WERI-Rb-1 (cell line): Measurements from ENCODE around the gene TNFRSF4.

Experiments
- DNase-seq: peaks from one replicate; pipeline ENCODE4 v3.0.0-alpha.2; 2020
- H3K27ac ChIP-seq: fragments of 250-450 bp; sonication (Bioruptor Pico); 2 replicates; pipeline ENCODE4 v1.5.1; 2020; ENCODE audit warnings: mild to moderate bottlenecking, moderate library complexity
- H3K27me3 ChIP-seq: fragments of 250-450 bp; sonication (Bioruptor Pico); 2 replicates; pipeline ENCODE4 v1.5.1; 2021; ENCODE audit warnings: mild to moderate bottlenecking, low read depth, moderate library complexity; ENCODE audit not compliant: insufficient read depth, severe bottlenecking
- H3K36me3 ChIP-seq: fragments of 250-450 bp; sonication (Bioruptor Pico); 2 replicates; pipeline ENCODE4 v1.5.1; 2020; ENCODE audit warnings: mild to moderate bottlenecking, moderate library complexity
- H3K4me3 ChIP-seq: 2 replicates; pipeline ENCODE4 v1.5.1; 2011; ENCODE audit warnings: low read depth, mild to moderate bottlenecking, control low read depth, low read length
- H3K9me3 ChIP-seq: fragments of 250-450 bp; sonication (Bioruptor Pico); 2 replicates; pipeline ENCODE4 v1.5.1; 2021; ENCODE audit warnings: mild to moderate bottlenecking, moderate library complexity; ENCODE audit not compliant: severe bottlenecking
- TF ChIP-seq, protein P1 (sequence below): IDR thresholded peaks from 2 replicates; pipeline ENCODE4 v1.5.1; 2011; ENCODE audit warnings: low read depth, mild to moderate bottlenecking, control low read depth, inconsistent platforms, low read length

TNFRSF4 gene

DNA sequence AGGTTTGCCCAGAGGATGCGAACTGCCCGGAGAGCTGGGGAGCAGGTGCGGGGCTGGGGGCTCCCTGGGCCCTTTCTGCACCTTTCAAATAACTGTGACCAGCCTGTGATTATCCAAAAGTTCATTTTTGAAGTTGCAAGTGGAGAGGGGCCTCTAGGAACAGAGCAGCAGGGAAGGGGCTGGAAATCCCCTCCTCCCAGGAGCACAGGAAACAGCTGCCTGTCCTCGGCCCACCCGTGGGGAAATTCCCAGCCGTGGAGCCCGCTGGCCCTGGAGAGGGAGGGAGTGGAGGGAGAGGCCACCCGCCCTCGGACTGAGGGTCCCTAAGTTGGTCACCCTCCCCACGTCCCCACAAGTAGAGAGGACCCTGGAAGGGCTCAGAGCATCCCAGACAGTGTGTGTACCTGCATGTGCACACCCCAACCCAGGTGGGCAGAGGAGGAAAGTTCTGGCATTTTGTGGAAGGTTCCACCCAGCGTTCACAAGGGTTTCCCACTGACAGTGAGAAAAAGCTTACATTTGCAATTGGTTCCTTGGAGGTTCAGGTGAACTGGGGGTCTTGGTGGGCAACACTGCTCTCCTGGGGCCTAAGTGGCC, 1.2 kb upstream of the TNFRSF4 start:
- Histone ChIP-seq H3K4me3 (no peak overlapping the region), H3K27ac (no peak overlapping the region), H3K27me3 (no peaks in the 10 kb centered on the region), H3K9me3 (no peaks in the 10 kb centered on the region), H3K36me3 (peaks cover 28% of the 10 kb centered on the region)
- no peak for DNase-seq
- TF ChIP-seq, protein P1, sequence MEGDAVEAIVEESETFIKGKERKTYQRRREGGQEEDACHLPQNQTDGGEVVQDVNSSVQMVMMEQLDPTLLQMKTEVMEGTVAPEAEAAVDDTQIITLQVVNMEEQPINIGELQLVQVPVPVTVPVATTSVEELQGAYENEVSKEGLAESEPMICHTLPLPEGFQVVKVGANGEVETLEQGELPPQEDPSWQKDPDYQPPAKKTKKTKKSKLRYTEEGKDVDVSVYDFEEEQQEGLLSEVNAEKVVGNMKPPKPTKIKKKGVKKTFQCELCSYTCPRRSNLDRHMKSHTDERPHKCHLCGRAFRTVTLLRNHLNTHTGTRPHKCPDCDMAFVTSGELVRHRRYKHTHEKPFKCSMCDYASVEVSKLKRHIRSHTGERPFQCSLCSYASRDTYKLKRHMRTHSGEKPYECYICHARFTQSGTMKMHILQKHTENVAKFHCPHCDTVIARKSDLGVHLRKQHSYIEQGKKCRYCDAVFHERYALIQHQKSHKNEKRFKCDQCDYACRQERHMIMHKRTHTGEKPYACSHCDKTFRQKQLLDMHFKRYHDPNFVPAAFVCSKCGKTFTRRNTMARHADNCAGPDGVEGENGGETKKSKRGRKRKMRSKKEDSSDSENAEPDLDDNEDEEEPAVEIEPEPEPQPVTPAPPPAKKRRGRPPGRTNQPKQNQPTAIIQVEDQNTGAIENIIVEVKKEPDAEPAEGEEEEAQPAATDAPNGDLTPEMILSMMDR = no peak

DNA sequence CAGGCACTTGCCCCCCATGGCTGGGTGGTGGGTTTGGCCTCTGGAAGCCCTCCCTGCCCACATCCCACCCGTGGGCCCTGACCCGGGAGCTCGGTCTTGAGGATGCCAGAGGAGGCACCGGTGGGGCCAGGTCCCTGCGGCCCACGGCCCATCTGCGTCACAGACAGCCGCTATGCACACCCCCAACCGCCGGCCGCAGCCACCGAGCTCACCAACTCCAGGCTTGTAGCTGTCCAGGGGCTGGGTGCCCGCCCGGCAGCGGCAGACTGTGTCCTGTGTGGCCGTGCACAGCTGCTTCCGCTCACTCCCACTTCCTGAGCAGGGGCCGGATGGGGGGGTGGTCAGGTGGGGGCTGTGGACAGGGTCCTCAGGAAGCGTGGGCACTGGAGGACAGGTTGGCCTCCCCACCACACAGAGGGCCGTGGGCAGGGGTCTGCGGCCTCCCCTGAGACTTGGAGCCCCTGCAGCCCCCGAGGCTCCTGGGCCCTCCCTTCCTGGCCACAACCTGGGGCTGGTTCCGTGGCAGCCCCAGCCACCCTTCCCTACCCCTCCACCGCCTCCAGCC, 1.1 kb downstream of the TNFRSF4 start:
- Histone ChIP-seq H3K27me3 (no peaks in the 10 kb centered on the region), H3K36me3 (peaks cover 18% of the 10 kb centered on the region), H3K9me3 (no peaks in the 10 kb centered on the region), H3K27ac (no peak overlapping the region), H3K4me3 (no peak overlapping the region)
- TF ChIP-seq, protein P1 = no peak
- DNase-seq = no peak

DNA sequence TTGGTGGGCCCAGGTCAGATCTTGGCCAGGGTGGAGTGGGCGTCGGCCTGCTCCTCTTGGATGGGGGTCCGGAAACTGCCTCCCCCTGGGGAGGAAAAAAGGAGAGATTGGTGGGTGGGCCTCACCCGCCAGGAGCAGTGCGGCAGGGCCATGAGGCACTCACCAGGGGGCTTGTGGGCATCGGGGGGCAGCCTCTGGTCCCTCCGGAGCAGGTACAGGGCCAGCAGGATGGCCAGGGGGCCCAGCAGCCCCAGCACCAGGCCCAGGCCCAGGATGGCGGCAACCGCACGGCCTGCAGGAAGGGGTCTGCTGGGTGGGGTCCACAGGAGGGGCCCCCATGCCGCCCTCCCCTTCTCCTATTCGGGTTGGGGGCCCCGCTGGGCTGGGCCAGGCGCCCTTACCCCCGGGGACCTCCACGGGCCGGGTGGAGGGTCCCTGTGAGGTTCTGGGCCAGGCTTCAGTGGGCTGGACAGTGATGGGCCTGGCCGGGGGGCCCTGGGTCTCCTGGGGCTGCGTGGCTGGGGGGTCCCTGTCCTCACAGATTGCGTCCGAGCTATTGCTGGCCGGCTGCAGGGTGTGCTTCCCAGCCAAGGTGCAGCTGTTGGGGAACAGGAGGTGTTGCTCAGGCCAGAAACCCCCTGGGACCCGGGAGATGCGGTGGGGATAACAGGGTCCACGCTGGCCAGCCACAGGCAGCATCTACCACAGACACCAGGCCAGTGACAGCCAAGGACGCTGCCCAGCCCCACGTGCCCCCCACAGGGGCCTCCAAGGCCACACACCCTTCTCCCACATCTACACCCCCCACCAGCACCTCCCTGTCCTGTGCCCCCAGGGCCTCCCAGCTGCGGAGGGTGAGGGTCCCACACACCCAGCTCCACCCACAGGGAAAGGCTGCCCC, 2.2 kb downstream of the TNFRSF4 start:
- Histone ChIP-seq H3K36me3 (peaks cover 11% of the 10 kb centered on the region), H3K9me3 (no peaks in the 10 kb centered on the region), H3K27ac (no peak overlapping the region), H3K27me3 (no peaks in the 10 kb centered on the region), H3K4me3 (no peak overlapping the region)
- TF ChIP-seq, protein P1 = no peak
- DNase-seq = no peak

DNA sequence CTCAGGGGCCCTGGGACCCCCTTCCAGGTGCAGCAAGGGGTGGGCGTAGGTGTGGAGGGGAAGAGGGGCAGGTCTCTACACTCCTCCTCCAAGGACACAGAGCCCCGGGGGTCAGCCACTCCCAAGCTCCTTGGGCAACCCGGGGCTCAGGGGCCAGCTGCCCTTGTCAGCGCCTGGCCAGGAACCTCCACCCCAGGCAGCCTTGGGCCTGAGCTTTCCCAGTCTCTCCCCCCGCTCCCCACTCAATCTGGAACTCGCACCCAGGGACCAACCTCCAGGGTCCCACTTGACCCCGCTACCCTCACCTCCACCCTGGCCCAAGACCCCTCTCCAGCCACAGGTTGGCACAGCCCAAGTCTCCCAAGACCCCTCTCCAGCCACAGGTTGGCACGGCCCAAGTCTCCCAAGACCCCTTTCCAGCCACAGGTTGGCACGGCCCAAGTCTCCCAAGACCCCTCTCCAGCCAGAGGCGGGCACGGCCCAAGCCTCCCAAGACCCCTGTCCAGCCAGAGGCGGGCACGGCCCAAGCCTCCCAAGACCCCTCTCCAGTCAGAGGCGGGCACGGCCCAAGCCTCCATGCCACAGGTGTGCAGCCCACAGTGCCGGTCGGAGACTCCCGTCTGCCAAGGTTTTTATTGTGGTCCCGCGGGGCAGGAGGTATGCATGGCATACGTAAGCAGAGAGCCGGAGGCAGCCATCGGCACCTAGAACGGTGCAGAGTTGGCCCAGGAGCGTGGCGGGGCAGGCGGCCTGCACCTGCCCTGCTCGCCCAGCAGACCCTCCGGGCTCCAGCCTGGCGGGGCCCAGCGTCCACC, 3.0 kb downstream of the TNFRSF4 start:
- no peak for DNase-seq
- Histone ChIP-seq H3K4me3 (no peak overlapping the region), H3K27me3 (no peaks in the 10 kb centered on the region), H3K27ac (no peak overlapping the region), H3K9me3 (no peaks in the 10 kb centered on the region), H3K36me3 (peaks cover 4% of the 10 kb centered on the region)
- TF ChIP-seq, protein P1 = no peak

DNA sequence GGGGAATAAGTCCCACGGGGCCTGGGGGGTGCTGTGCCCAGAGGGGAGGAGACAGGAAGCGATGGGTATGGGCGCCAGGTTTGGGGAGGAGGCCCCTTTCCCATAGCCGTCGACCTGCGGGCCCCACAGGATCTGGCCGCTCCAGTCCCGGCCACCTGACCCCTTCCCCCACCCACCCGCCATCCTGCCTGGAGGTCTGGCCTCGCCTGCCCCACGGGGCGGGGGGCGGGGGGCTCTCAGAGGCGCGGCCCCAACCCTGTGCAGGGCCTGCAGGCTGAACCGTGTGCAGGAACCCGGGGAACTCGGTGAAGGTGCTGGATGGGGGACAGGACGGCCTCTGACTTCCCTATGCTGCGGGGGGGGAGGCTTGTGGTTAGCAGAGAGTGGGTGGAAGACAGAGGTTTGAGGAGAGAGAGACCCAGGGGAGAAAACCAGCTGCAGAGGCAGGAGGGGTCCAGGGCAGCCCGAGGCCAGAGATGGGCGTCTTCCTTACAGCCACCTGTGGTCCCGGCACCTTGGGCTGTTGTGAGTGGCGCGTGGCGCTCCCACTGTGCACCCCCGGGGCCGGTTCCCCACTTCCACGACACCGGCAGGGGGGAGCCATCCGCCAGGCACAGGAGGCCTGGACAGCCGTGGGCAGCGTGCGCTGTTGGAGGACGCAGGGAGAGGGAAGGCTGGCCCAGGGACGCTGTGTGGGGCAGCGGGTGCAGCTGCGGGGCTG, 5.1 kb downstream of the TNFRSF4 start:
- Histone ChIP-seq H3K4me3 (no peak overlapping the region), H3K27ac (no peak overlapping the region)
- DNase-seq = no peak

More for the DNA sequence above, 5.1 kb downstream of the TNFRSF4 start:
- H3K36me3 ChIP-seq = no peaks in the 10 kb centered on the region
- no peaks in the 10 kb centered on the region for H3K9me3 ChIP-seq
- no peaks in the 10 kb centered on the region for H3K27me3 ChIP-seq
- TF ChIP-seq, protein P1 = no peak
